ENCODE results near the gene JAK3.
A peak's percentile ranks its signal among the peaks of the same experiment; 100 is the strongest.

JAK3 gene

GRCh38 chr19:17865364-17866311 lies 17.9 kb upstream of the JAK3 start:
- DNase-seq (ENCODE audit: low spot score): no peak

- no peak for DNase-seq (ENCODE audit: low spot score)
These were observed 15.9 kb upstream of the JAK3 start for GRCh38 chr19:17863520-17864182.

- DNase-seq (ENCODE audit: low spot score): no peak
These were observed 15.1 kb upstream of the JAK3 start for GRCh38 chr19:17862711-17863519.

GRCh38 chr19:17861542-17862402 lies 14.0 kb upstream of the JAK3 start:
- no peak for DNase-seq (ENCODE audit: low spot score)

GRCh38 chr19:17860993-17861360 lies 13.2 kb upstream of the JAK3 start:
- DNase-seq (ENCODE audit: low spot score): no peak

- DNase-seq (ENCODE audit: low spot score): no peak
These were observed 12.7 kb upstream of the JAK3 start for GRCh38 chr19:17860331-17860992.

GRCh38 chr19:17859533-17860330 lies 11.9 kb upstream of the JAK3 start, which contains the start of gene RPL18A:
Gene RPL18A, plus strand, starts transcription at chr19:17859910. Its CDS starts 47 bp downstream, at chr19:17859957.
- peak; percentile 100 for DNase-seq (ENCODE audit: low spot score)

- DNase-seq (ENCODE audit: low spot score): peak; percentile 94
These were observed 7.7 kb upstream of the JAK3 start for GRCh38 chr19:17855280-17856152.

GRCh38 chr19:17854061-17854460 lies 6.3 kb upstream of the JAK3 start:
- DNase-seq (ENCODE audit: low spot score): no peak

- no peak for DNase-seq (ENCODE audit: low spot score)
These were observed 962 bp upstream of the JAK3 start for GRCh38 chr19:17848595-17849292.

- DNase-seq (ENCODE audit: low spot score): peak; percentile 59
These were observed 1.6 kb downstream of the JAK3 start for GRCh38 chr19:17846146-17846545.

GRCh38 chr19:17843908-17844490 lies 3.8 kb downstream of the JAK3 start:
- no peak for DNase-seq (ENCODE audit: low spot score)

- no peak for DNase-seq (ENCODE audit: low spot score)
These were observed 4.4 kb downstream of the JAK3 start for GRCh38 chr19:17843292-17843827.

- DNase-seq (ENCODE audit: low spot score): no peak
These were observed 5.0 kb downstream of the JAK3 start for GRCh38 chr19:17842663-17843291.

GRCh38 chr19:17841810-17842662 lies 5.7 kb downstream of the JAK3 start:
- DNase-seq (ENCODE audit: low spot score): peak; percentile 66

GRCh38 chr19:17841371-17841809 lies 6.4 kb downstream of the JAK3 start:
- no peak for DNase-seq (ENCODE audit: low spot score)

Data from activated CD4-positive, alpha-beta T cell treated with anti-CD3 and anti-CD28 coated beads, Interleukin-2, Interleukin-4, amounts not matched to agents 100 ng/mL and 50 ng/mL, durations not matched to agents 16 hours and 8 hours (primary cell).